Measurements from ENCODE around the gene ITGB3. TPM values are rescaled to one million over a fixed set of nuclear protein-coding genes. Genes with fewer than 3 reads are reported as not detected.
"Not testable (repeated sequence)": the region's sequence is repeated elsewhere in the genome, so short reads cannot be mapped to it uniquely, and the experiment has no call there.

The ITGB3 gene
- total RNA-seq = 10 to 100 TPM; 32.1 to 53.5 TPM
- long read RNA-seq, donor 1, partial matches to known transcripts = 6 of 12 reads
- long read RNA-seq, donor 1, other reads (novel, unspliced or antisense) = 1 of 12 reads
- long read RNA-seq, donor 2, transcript ITGB3-202 (9 exons, 1,668 nt) = major isoform, 6 of 25 reads
- long read RNA-seq, donor 2, partial matches to known transcripts = 11 of 25 reads
- long read RNA-seq, donor 2, other reads (novel, unspliced or antisense) = 7 of 25 reads

DNA sequence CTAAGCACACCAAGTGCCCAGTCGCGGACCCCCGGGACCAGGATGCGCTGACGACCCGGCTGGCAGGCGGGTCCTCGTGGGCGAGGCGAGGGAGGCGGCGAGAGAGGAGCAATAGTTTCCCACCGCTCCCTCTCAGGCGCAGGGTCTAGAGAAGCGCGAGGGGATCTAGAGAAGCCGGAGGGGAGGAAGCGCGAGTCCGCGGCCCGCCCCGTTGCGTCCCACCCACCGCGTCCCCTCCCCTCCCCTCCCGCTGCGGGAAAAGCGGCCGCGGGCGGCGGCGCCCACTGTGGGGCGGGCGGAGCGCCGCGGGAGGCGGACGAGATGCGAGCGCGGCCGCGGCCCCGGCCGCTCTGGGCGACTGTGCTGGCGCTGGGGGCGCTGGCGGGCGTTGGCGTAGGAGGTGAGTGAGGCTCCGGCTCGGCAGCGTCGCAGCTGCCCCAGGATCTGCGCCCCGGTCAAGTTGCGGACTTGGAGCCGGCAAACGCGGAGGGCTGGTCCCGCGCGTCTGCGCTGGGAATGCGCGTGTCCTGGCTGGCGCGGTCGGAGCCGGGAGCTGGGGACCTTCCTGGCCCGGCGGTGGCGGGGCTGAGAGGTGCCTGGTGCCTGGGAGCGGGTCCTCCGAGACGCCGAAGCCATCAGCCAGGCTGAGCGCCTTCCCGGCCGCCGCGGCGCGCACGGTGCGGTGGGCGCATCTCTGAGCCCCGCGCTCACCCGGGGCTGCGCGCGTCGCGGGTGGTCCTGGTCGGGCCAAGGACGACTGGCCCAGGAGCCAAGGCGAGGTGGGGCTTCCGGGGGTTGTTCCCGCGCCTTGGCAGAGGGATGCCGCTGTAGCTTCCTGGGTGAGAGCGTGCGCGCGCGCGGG is at the start of gene ITGB3:
ITGB3 (plus strand) TSS at position 287 of the 862 bp plus-strand sequence; CDS start at position 322, 35 bp downstream.
- intact Hi-C loops (cut with DNase I) = loop anchor here in 1 of 2 donors (2.0 kb wide), 1 partner anchor 61 kb away; no protein-coding TSS in a partner anchor
- DNase-seq (ENCODE audit: low spot score) = peak; percentile 93

DNA sequence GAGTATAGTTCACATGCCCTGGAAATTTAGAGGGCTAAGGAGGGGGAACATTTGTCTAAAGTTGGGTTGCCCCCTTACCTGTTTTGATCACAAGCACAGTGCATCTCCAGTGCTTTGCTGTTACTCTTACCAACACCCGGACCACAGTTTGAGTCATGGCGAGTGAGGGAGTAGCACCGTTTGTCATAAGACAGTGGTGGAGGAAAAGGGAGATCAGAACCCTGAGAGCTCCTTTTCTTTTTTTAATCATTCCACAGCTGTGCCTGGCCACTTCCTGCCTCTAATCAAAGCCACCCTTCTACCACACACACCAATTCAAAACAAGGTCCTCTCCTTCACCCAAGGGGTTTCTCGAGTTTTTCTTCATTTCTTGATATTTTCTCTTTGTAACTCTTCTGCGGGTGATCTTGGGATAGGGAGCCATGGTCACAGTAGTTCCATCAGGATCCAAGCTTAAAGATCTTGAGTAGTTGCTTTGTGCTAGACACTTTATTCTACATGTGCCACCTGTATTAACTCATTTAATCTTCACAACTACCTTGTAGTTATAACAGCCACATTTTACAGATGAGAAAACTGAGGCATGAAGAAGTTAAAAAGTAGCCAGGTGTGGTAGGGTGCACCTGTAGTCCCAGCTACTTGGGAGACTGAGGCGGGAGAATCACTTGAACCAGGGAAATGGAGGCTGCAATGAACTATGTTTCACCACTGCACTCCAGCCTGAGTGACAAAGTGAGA is 49.5 kb upstream of the ITGB3 start:
- intact Hi-C loops (cut with DNase I) = no loop called here
- no peak for DNase-seq (ENCODE audit: low spot score)

DNA sequence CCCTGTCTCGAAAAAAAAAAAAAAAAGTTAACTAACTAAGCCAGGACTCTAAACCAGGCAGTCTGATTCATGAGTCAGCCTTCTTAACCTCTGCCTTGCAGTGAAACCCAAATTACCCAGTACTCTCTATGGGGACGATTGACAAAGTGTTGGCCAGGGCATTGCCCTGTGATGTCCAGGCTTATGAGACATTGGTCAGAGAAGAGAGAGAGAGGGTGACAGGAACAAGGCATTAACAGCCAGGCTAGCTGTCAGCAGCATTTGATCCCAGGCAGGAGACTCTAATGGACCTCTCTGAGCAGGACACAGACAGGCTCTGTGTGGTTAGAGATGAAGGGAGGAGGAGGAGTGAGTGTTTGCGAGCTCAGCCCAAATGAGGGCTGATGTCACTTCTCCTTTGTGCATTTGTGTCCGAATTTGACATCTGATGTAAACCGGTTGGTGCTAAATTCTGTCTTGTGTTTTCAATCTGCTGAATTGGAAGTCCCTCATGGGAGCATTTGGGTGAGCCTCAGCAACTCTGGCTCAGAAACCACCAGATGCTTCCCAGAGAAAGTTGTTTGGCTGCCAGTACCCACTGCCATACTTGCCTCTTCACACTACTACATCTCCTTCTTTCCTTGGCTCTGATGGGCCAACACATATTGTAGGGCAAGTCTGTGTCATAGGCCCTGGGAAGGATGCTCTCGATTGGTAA is 48.8 kb upstream of the ITGB3 start:
- DNase-seq (ENCODE audit: low spot score) = no peak
- intact Hi-C loops (cut with DNase I) = no loop called here

DNA sequence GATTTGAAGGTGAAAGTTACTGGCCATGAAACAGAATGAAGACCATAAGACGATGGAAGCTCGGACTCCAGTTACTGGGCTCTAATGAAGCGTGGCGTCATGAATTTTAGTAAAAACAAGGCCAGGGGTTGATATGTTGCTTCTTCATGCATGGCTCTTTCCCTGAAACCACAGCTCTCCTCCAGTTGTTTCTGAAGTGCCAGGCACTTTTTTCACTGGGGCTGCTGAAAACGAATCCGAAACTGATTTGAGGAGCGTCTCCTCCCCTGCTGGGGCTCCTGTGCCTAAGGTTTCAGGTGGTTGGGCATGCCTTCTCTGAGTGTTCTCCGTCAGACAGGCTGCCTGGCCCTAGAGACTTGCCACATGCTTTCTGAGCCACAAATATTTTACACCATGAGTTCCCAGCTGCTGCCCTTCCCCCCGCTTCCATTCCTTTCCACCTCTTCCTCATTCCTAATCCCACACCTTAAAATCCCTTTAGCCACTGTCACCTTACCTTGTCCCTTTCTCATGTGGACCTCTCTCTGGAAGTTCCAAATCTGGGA is 48.1 kb upstream of the ITGB3 start:
- intact Hi-C loops (cut with DNase I) = no loop called here
- DNase-seq (ENCODE audit: low spot score) = no peak

DNA sequence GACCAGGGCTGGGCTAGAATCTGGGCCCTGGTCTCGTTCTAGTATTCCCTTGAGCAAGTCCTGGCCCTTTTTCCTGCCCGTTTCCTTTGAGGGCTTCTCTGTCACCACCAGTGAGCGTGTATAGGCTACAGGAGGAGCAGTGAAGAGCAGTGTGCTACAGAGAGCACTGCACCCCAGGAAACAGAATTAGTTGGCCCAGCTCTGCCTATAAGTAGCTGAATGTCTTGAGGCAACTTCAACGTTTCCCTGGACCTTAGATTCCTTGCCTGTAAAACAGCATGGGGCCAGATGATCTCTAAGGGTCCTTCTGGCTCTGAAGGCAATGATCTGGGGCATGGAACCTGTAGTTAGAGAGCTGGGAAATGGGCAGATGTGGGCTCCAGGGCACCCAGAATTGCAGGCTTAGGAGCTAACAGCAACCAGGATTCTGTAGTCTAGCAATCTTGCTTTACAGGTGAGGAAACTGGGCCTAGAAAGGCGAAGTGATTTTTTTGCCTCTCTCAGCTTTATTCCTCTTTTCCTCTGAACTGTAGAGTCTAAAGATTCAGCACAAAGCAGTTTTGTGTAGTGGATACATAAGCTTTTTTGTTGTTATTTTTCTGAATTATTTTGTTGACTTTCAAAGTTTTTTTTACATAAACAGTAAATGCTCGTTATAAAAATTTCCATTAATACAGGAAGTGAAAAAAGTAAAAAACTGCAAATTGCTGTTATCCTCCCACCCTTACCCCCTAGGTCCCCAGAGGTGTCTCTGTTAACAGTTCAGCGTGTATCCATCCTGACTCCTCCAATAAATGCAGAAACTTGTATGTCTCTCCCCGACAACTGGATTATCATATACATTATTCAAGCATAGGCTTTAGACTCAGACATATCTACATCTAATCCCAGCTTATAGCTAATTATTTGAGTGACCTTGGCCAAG is 46.2 kb upstream of the ITGB3 start:
- intact Hi-C loops (cut with DNase I) = no loop called here
- DNase-seq (ENCODE audit: low spot score) = no peak

DNA sequence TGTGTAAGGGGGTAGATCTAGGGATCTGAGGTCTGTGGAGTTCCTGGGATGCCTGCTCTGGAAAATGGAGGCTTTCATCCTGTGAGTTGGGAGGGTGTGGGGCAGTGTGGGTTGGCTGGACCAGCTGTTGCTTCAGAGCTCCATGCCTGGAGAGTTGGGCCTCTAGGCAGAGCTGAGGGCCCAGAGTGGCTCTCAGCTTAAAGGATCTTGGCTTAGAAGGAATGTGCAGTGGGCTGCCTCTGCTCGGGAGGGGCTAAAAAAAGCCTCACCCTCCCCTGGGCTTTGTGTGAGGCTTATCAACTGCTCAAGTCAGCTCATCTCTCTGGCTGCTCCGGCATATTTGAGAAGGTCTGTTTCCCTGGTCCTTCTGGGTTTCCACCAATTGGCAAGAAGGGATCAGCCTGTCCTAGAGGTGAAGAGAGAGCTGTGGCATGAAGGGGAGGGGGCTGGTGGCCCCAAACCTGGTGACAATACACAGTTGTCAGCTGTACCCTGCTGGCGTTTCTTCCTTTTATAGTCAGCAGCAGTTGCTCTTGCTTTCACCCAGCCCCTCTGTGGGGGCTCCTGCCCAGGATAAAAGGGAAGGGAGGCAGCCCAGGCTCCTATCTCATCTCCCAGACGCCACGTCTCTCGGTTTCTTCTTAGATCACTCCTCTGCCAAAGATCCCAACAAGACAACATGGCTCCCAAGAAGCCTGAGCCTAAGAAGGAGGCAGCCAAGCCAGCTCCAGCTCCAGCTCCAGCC is 44.7 kb upstream of the ITGB3 start, which contains the start of gene MYL4:
MYL4 (plus strand) TSS at position 605 of the 745 bp plus-strand sequence; CDS start at position 680, 75 bp downstream.
- no peak for DNase-seq (ENCODE audit: low spot score)
- intact Hi-C loops (cut with DNase I) = no loop called here

DNA sequence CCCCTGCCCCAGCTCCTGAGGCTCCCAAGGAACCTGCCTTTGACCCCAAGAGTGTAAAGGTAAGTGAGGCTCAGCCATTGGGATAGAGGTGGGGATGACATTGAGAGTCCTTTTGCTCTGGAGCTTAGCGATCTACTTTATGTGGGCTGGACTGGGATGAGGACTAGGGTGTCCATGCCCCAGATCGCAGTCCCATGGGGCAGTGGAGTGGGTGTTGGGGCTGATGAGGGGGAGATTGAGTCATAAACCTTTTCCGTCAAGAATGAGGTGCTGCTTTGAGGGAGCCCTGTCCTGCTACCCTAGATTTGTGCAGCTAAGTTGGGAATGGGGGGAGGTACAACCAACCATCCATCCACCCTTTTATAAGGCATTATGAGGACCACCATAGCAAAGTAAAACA is 44.1 kb upstream of the ITGB3 start:
- intact Hi-C loops (cut with DNase I) = no loop called here
- no peak for DNase-seq (ENCODE audit: low spot score)

DNA sequence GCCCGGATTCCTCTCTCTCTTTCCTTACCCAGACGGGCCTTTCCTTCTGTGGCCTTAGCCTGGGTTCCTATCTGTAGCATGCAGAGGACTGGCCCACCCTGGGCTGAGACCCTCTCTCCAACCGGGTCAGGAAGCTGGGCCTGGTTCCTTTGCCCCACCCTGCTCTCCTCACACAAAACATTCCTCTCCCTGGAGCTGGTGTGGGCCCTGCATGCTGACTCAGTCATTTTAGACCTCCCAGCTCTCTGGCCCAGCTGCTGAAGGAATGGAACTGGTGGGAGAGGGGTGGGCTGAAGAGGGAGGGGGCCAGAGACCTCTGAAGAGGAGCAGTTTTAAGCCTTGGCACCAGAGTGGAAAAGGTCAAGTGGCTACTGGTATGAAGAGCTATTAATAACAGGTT is 43.5 kb upstream of the ITGB3 start:
- no peak for DNase-seq (ENCODE audit: low spot score)
- intact Hi-C loops (cut with DNase I) = no loop called here

DNA sequence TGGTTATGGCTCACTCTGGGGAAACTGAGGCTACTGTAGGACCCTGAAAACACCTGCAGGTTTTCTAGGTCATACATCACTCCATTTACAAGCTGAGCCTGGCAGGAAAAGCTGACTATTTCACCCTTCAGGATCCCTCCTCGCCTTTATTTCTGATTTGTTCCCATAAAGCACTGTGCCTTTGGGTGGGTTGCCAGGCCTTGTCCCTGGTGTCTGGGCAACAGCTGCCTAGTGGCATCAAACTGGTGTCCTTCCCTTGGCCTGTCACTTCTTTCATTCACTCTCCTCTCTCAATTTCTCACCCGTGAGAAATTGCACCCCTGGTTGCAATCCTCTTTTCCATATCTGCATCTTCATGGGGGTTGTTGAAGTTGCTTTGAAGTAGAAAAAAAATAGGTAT is 42.8 kb upstream of the ITGB3 start:
- intact Hi-C loops (cut with DNase I) = no loop called here

DNA sequence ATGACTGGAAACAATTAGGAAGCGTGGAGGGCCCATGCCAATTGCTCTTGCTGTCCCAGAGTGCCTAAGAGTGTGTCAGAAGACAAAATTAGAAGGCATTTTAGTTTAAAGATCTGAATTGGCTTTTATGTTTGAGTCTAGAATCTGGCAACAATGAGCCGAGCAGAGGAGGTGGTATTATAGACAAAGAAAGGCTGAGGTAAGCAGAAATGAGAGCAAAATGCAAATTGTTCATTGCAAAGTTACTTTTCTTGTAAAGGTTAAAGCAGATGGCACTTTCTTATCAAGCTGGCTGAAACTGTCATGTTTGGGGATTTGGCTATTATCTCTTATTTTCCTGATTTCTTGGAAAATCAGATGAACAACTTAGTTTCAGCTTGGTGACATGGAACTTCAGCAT is 41.2 kb upstream of the ITGB3 start:
- no peak for DNase-seq (ENCODE audit: low spot score)
- intact Hi-C loops (cut with DNase I) = no loop called here

More for the DNA sequence above, 42.8 kb upstream of the ITGB3 start:
- DNase-seq (ENCODE audit: low spot score) = no peak

DNA sequence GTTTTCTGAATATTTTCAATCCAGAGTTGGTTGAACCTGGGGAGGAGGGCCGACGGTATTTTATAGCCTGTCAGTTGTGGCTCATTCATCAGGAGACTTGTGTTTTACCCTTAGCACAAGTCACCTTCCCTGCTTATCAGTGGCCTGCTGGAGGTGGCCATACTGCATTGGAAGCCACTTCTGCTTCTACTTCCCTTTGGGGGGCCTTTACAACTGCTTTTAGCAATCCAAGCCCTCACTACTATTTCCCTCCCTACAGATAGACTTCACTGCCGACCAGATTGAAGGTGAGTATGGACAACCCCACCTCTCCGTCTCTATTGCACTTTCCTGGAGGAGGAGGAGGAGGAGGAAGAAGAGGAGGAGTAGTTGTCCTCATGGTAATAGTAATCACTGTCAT is 40.1 kb upstream of the ITGB3 start:
- intact Hi-C loops (cut with DNase I) = no loop called here
- DNase-seq (ENCODE audit: low spot score) = no peak

DNA sequence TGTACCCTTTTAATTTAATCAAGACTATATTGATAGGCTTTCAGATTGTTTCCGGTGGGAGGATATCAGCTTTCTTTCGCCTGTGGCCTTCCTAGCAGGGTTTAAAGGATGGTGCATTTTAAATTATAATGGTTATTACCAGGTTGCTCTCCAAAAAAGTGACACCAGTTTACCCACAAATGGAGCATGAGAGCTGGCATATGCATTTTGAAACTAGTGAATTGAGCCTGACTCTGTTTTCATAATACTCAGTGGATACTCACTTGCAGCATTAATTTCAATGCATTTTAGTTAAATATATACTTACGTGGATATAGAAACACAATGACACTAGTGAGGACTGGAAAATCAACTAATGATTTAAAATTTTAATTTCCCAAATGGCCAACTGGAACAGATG is 38.7 kb upstream of the ITGB3 start:
- intact Hi-C loops (cut with DNase I) = no loop called here
- no peak for DNase-seq (ENCODE audit: low spot score)

DNA sequence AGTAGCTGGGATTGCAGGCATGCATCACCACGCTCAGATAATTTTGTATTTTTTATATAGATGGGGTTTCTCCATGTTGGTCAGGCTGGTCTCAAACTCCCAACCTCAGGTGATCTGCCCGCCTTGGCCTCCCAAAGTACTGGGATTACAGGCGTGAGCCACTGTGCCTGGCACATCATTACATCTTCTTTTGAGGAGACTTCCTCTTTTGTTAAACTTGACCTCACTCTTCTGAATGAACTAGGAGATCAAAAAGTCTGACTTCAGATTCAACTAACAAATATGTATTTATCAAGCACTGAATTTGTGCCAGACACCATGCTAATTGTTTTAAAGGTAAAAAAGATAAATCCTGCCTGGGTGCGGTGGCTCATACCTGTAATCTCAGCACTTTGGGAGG is 36.8 kb upstream of the ITGB3 start:
- DNase-seq (ENCODE audit: low spot score); intact Hi-C loops (cut with DNase I): not testable (repeated sequence)

DNA sequence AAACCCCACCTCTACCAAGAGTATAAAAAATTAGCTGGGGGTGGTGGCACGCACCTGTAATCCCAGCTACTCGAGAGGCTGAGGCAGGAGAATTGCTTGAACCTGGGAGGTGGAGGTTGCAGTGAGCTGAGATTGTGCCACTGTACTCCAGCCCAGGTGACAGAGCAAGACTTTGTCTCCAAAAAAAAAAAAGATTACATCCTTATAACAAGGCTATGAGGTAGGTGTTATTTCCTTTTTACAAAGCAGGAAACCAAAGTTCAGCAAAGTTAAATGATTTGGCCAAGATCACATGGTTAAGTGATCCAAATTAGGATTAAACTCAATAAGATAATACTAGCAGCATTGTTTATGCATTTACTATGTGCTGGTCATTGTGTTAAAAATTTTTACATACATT is 36.3 kb upstream of the ITGB3 start:
- intact Hi-C loops (cut with DNase I); DNase-seq (ENCODE audit: low spot score): not testable (repeated sequence)

DNA sequence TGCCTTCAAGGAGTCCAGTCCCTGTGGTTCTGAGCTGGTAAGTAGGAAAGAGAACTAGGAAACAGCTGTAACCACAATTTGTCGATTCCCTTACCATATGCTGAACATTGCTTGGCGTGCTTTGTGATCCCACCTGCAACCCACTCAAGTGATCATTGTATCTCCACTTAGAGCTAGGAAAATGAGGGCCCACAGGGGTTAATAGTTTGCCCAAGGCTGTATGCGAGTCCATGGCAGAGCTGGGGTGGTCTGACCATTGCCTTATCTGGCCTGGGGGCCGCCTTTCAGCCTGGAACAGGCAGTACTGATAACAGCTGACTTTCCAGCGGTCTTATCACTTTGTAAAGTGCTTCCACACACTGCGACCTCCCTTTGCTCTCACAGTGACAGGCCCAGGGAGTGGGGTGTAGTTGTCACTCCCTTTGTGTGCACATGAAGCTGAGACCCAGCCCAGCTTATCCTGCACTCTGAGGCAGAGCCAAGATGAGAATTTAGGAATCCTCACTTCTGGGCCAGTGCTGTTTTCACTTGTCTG is 34.7 kb upstream of the ITGB3 start:
- intact Hi-C loops (cut with DNase I) = no loop called here
- no peak for DNase-seq (ENCODE audit: low spot score)

DNA sequence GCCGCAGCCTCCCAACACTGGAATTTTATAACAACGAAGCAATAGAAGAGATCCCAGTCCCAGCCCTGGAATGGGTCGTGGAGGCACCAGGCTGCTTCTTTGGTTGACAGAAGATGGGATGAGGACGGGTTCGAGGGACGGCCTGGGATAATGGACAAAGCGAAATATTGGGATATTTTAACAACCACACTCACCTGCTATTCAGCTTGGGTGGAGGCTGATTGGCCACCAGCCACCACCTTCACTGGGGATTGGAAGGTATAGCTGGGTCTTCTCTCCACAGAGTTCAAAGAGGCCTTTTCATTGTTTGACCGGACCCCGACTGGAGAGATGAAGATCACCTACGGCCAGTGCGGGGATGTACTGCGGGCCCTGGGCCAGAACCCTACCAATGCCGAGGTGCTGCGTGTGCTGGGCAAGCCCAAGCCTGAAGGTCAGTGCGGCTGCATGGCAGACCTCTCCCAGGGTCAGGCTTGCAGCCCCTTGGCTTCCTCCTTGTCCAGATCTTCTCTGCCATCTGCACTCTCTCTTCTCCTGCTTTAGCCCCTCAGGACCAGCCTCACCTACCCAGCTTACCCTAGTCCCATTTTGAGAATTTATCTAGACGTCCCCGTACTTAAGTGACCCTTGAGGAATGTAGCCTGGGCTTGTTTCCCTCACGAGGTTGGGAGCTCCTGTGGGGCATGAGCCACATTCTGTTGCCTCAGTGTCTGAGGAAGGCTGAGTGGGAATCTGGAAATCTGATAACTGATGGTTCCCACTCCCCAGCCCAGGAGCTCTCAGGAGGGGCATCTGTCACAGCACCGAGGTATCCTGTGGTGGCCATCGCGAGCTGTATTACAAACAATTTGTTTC is 33.8 kb upstream of the ITGB3 start:
- intact Hi-C loops (cut with DNase I) = loop anchor here in 1 of 2 donors (10.0 kb wide), 1 partner anchor 395 kb away; no protein-coding TSS in a partner anchor
- no peak for DNase-seq (ENCODE audit: low spot score)

Data from posterior vena cava (tissue), 2 donors.